ENCODE results near the gene NMT2.

Gene NMT2

DNA sequence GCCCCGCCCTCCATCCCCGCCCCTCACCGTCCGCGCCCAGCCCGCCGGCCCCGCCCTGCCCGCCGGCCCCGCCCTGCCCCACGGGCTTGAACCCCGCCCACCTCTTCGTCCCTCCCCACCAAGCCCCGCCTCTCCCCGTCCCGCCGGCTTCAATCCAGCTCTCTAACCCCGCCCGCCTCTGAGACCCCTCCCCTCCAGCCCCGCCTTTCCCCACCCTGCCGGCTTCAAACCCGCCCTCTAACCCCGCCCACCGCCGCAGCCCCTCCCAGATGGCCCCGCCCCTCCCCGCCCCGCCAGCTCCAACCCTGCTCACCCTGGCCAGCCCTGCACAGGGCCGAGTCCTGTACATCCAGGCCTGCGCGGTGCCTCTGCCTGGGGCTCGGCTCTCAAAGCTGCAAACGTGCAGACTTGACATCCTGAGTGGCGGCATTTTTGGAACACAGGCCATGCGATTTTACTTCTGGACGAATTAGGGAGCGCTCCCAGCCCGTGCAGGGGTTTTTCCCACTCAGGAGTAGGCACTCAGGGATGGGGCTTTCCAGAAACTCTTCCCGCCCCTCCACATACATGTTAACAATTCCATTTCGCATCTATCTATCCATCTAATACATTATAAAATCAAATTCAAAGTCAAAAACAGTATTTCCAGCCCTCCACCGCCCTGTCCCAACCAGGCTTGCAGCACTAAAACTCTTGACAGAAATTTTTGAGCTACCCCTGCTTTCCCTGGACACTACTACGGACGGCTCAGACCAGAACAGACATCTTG is 477 bp upstream of the NMT2 start:
- H3K9ac ChIP-seq = no peak overlapping the region
- H3K4me2 ChIP-seq = peak overlapping the region; percentile 89
- H2AFZ ChIP-seq (ENCODE audit: low read depth) = peak overlapping the region; percentile 86; the same call in 1 of the 2 replicates
- no peak for TF ChIP-seq CTCF (conservative IDR thresholded peaks at IDR 0.05; ENCODE audit: low read depth, low read length)
- H4K20me1 ChIP-seq (ENCODE audit: insufficient read depth) = no peaks in the 10 kb centered on the region
- H3K36me3 ChIP-seq (ENCODE audit: insufficient read depth) = no peaks in the 10 kb centered on the region
- no peak overlapping the region for H3K27ac ChIP-seq
- no peaks in the 10 kb centered on the region for H3K27me3 ChIP-seq (ENCODE audit: insufficient read depth, low read depth)
- peaks cover 5% of the 10 kb centered on the region; the same call in 1 of the 2 replicates for H3K79me2 ChIP-seq (ENCODE audit: insufficient read depth, low read depth)
- H3K4me1 ChIP-seq (ENCODE audit: low read depth, poor library complexity, severe bottlenecking) = peaks cover 17% of the 10 kb centered on the region
- no peak overlapping the region for H3K4me3 ChIP-seq (IDR thresholded peaks at IDR 0.05; ENCODE audit: insufficient read depth, low read depth, low read length)

GRCh38 chr10:15167411-15168290 is 842 bp downstream of the NMT2 start:
- peak overlapping the region; percentile 89 for H2AFZ ChIP-seq (ENCODE audit: low read depth)
- H3K27ac ChIP-seq = no peak overlapping the region; the same call in 1 of the 2 replicates
- peaks cover 12% of the 10 kb centered on the region; the same call in 1 of the 2 replicates for H3K79me2 ChIP-seq (ENCODE audit: insufficient read depth, low read depth)
- no peaks in the 10 kb centered on the region for H3K36me3 ChIP-seq (ENCODE audit: insufficient read depth)
- H4K20me1 ChIP-seq (ENCODE audit: insufficient read depth) = no peaks in the 10 kb centered on the region
- H3K27me3 ChIP-seq (ENCODE audit: insufficient read depth, low read depth) = no peaks in the 10 kb centered on the region
- peak overlapping the region; percentile 56; the same call in 1 of the 2 replicates for H3K9ac ChIP-seq
- H3K4me3 ChIP-seq (IDR thresholded peaks at IDR 0.05; ENCODE audit: insufficient read depth, low read depth, low read length) = peak overlapping the region; percentile 36
- TF ChIP-seq CTCF (conservative IDR thresholded peaks at IDR 0.05; ENCODE audit: low read depth, low read length) = peak; percentile 24; the same call in 1 of the 2 replicates
- H3K4me2 ChIP-seq = peak overlapping the region; percentile 87
- H3K4me1 ChIP-seq (ENCODE audit: low read depth, poor library complexity, severe bottlenecking) = peaks cover 17% of the 10 kb centered on the region

DNA sequence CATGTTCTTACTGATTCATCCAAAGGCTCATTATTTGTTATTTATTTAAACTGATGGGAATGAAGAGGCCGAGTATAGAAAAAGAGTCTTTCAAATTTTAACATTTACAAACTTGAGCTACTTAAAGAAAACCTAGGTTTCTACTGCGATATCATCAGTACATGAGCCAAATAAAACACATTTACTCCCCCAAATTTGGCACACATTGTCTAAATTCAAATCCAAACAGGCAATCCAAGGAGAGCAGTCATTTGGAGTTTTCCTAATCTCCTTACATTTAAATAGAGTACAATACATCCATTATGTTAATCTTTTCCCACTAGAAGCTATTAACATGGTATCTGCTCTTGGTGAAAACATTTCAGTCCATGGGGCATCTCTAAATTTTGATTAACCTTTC is 2.2 kb downstream of the NMT2 start:
- no peaks in the 10 kb centered on the region for H3K36me3 ChIP-seq (ENCODE audit: insufficient read depth)
- no peak overlapping the region for H2AFZ ChIP-seq (ENCODE audit: low read depth)
- peaks cover 12% of the 10 kb centered on the region; the same call in 1 of the 2 replicates for H3K79me2 ChIP-seq (ENCODE audit: insufficient read depth, low read depth)
- no peak for TF ChIP-seq CTCF (conservative IDR thresholded peaks at IDR 0.05; ENCODE audit: low read depth, low read length)
- no peak overlapping the region for H3K27ac ChIP-seq
- peaks cover 17% of the 10 kb centered on the region for H3K4me1 ChIP-seq (ENCODE audit: low read depth, poor library complexity, severe bottlenecking)
- H4K20me1 ChIP-seq (ENCODE audit: insufficient read depth) = no peaks in the 10 kb centered on the region
- H3K4me3 ChIP-seq (IDR thresholded peaks at IDR 0.05; ENCODE audit: insufficient read depth, low read depth, low read length) = no peak overlapping the region
- no peak overlapping the region for H3K9ac ChIP-seq
- no peaks in the 10 kb centered on the region for H3K27me3 ChIP-seq (ENCODE audit: insufficient read depth, low read depth)
- no peak overlapping the region; the same call in 1 of the 2 replicates for H3K4me2 ChIP-seq

DNA sequence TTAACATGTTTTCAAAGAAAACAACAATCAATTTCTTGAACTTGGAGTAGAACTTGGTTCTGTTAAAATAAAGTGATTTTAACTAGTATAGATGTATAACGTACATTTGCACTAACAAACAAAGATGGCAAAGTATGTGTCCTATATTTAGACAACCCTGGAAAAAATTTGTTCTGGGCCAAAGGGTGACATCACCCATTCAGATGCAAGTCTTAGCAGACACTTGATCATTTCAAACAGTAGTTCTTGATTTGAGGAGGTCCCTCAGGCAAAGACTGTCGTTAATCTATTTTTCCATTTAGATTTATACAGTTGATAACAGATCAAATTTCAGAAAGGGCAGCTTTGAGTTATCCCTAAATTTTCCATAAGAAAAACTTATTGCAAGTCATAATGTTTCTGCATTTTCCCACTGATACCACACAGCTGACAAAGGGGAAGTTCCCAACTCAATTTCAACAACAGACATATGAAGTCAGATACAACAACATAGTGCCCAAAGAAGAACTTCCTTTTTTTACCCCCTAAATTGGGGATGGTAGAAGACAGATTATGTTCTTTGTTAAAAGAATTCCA is 5.2 kb downstream of the NMT2 start:
- no peak overlapping the region for H3K4me3 ChIP-seq (IDR thresholded peaks at IDR 0.05; ENCODE audit: insufficient read depth, low read depth, low read length)
- no peak overlapping the region for H3K9ac ChIP-seq
- H3K36me3 ChIP-seq (ENCODE audit: insufficient read depth) = no peaks in the 10 kb centered on the region
- H3K27ac ChIP-seq = no peak overlapping the region
- no peak for TF ChIP-seq CTCF (conservative IDR thresholded peaks at IDR 0.05; ENCODE audit: low read depth, low read length)
- H2AFZ ChIP-seq (ENCODE audit: low read depth) = no peak overlapping the region
- H3K27me3 ChIP-seq (ENCODE audit: insufficient read depth, low read depth) = no peaks in the 10 kb centered on the region
- H3K79me2 ChIP-seq (ENCODE audit: insufficient read depth, low read depth) = peaks cover 12% of the 10 kb centered on the region; the same call in 1 of the 2 replicates
- no peaks in the 10 kb centered on the region for H4K20me1 ChIP-seq (ENCODE audit: insufficient read depth)
- no peak overlapping the region for H3K4me2 ChIP-seq
- peaks cover 12% of the 10 kb centered on the region for H3K4me1 ChIP-seq (ENCODE audit: low read depth, poor library complexity, severe bottlenecking)
